PC-9 (cell line): ENCODE results near the gene ELP1. TPM values are rescaled to one million over a fixed set of nuclear protein-coding genes. Genes with fewer than 3 reads are reported as not detected.

ENCODE experiments used
- BruUV-seq: library from RNA; stranded (reverse); fragments of 400-500 nt; replicated peaks from 2 replicates; lab custom pipeline; 2021; lab: Mats Ljungman, UMichigan
- CTCF ChIA-PET: fragments of 300-600 bp; sonication (Branson Sonifier 250); formaldehyde crosslinking; loops from one replicate; lab custom pipeline; 2022; ENCODE audit warnings: antibody characterized with exemption; lab: Charles Lee
- POLR2A ChIA-PET: fragments of 300-600 bp; sonication (Branson Sonifier 250); formaldehyde crosslinking; loops from one replicate; lab custom pipeline; 2022; ENCODE audit warnings: antibody characterized with exemption; ENCODE audit not compliant: unreplicated experiment; lab: Charles Lee
- DNase-seq, 2 experiments: peaks; one replicate each; pipeline versions ENCODE4 v3.0.0 to v3.0.0-alpha.2; 2015 to 2022; ENCODE audit warnings: mixed read lengths in 1 of 2
- H2AFZ ChIP-seq: fragments of 200-600 bp; sonication (generic); 2 replicates; pipeline ENCODE4 v1.8.1; 2017; ENCODE audit warnings: antibody characterized with exemption
- H3F3A ChIP-seq: fragments of 200-600 bp; sonication (generic); 2 replicates; pipeline ENCODE4 v1.8.1; 2017; ENCODE audit warnings: antibody characterized with exemption, mild to moderate bottlenecking, low read depth; ENCODE audit not compliant: insufficient read depth
- H3K27ac ChIP-seq: fragments of 200-600 bp; sonication (generic); 2 replicates; pipeline ENCODE4 v1.6.1; 2016; ENCODE audit warnings: mixed run types
- H3K27me3 ChIP-seq: fragments of 200-600 bp; sonication (generic); 2 replicates; pipeline ENCODE4 v1.6.1; 2016; ENCODE audit warnings: low read depth, mixed run types; ENCODE audit not compliant: insufficient read depth
- H3K36me3 ChIP-seq: fragments of 200-600 bp; sonication (generic); 2 replicates; pipeline ENCODE4 v1.6.1; 2016; ENCODE audit warnings: low read depth, mixed run types
- H3K4me1 ChIP-seq: fragments of 200-600 bp; sonication (generic); replicated peaks from 2 replicates; pipeline ENCODE4 v1.6.1; 2016; ENCODE audit warnings: mixed run types; ENCODE audit not compliant: insufficient read depth
- H3K4me2 ChIP-seq: fragments of 200-600 bp; sonication (generic); 2 replicates; pipeline ENCODE4 v1.6.1; 2017; ENCODE audit warnings: mixed run types
- H3K4me3 ChIP-seq: fragments of 200-600 bp; sonication (generic); 2 replicates; pipeline ENCODE4 v1.6.1; 2016; ENCODE audit warnings: mixed run types
- H3K79me2 ChIP-seq: fragments of 200-600 bp; sonication (generic); 2 replicates; pipeline ENCODE4 v1.6.1; 2017; ENCODE audit warnings: low read depth, mixed run types
- H3K9me2 ChIP-seq: fragments of 200-600 bp; sonication (generic); 2 replicates; pipeline ENCODE4 v1.8.1; 2017; ENCODE audit warnings: mild to moderate bottlenecking; ENCODE audit not compliant: insufficient read depth
- H3K9me3 ChIP-seq: fragments of 200-600 bp; sonication (generic); 2 replicates; pipeline ENCODE4 v1.8.1; 2016; ENCODE audit warnings: low read depth; ENCODE audit not compliant: insufficient read depth
- H4K20me1 ChIP-seq: fragments of 200-600 bp; sonication (generic); 2 replicates; pipeline ENCODE4 v1.8.1; 2017; ENCODE audit not compliant: insufficient read depth
- CTCF ChIP-seq: fragments of 200-600 bp; sonication (generic); conservative IDR thresholded peaks from 2 replicates; pipeline ENCODE4 v1.6.1; 2017; ENCODE audit warnings: mixed run types, antibody characterized with exemption, mild to moderate bottlenecking, moderate library complexity
- EZH2 ChIP-seq: fragments of 200-600 bp; sonication (generic); IDR thresholded peaks from 2 replicates; pipeline ENCODE4 v1.8.0; 2017; ENCODE audit warnings: antibody characterized with exemption, low read depth
- intact Hi-C: fragments of 100-400 bp; cut with micrococcal nuclease; formaldehyde crosslinking; loops from one replicate; pipeline ENCODE4 v1.10.0; 2022; ENCODE audit not compliant: unreplicated experiment
- total RNA-seq: library from RNA; stranded (reverse); gene quantifications from 2 replicates; pipeline ENCODE4 v1.2.3, GENCODE V29; 2021

ELP1 gene
- total RNA-seq, 1 experiment from 2014 or later, result 35.1 TPM

- no peaks in the 10 kb centered on the region for H3K4me1 ChIP-seq
- no peaks in the 10 kb centered on the region for H3K79me2 ChIP-seq
- DNase-seq, result no peak
- CTCF ChIA-PET, result no interaction called here
- no peaks in the 10 kb centered on the region for H3K36me3 ChIP-seq
- no peaks in the 10 kb centered on the region for H3K9me2 ChIP-seq
- intact Hi-C loops, result no loop called here
- no peak overlapping the region for H3K4me2 ChIP-seq
- POLR2A ChIA-PET, result no interaction called here
- no peaks in the 10 kb centered on the region for H3F3A ChIP-seq
- H3K9me3 ChIP-seq, result peaks cover 6% of the 10 kb centered on the region; the same call in 1 of the 2 replicates
- H4K20me1 ChIP-seq, result no peaks in the 10 kb centered on the region
- no peak overlapping the region for H3K27ac ChIP-seq
- H3K4me3 ChIP-seq, result no peak overlapping the region
- BruUV-seq, result no TSS peak
- TF ChIP-seq EZH2, result no peak
- TF ChIP-seq CTCF, result no peak
- H3K27me3 ChIP-seq, result no peaks in the 10 kb centered on the region
- H2AFZ ChIP-seq, result no peak overlapping the region
Measured at GRCh38 chr9:108860354-108860753, 73.6 kb downstream of the ELP1 start.

DNA sequence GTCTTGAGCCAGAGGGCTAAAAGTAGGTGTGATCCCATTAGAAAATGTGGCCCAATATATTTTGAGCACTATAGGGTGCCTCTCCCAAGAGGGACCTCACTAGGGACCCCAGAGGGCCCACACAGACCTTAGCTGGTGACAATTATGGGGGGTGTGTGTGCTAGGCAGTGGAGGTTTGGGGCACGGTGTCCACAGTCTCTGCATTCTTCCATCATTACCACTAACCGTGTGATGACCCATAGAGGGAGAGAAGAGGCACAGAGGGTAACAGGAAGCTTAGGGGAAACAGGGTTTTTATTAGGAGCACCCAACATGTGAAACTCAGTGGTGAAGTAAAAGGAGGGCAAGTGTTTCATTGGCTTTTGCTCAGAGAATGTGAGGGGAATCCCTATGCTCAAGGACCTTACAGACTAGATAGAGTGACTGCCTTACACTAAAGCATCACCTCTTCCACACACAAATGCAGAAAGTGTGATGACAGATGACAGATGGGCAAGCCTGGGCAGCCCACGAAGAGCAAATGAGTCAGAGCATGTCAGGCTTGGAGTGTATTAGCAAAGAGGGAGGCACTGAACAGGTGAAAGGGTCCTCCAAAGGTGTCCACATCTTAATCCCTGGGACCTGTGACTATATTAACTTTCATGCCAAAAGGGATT is 74.3 kb downstream of the ELP1 start:
- TF ChIP-seq CTCF (no peak), EZH2 (no peak)
- Histone ChIP-seq H3K4me1 (no peaks in the 10 kb centered on the region), H2AFZ (no peak overlapping the region), H3K79me2 (no peaks in the 10 kb centered on the region), H3K27me3 (no peaks in the 10 kb centered on the region), H3F3A (no peaks in the 10 kb centered on the region), H3K9me3 (peaks cover 6% of the 10 kb centered on the region; the same call in 1 of the 2 replicates), H3K4me3 (no peak overlapping the region), H3K36me3 (no peaks in the 10 kb centered on the region), H4K20me1 (no peaks in the 10 kb centered on the region), H3K27ac (no peak overlapping the region), H3K4me2 (no peak overlapping the region), H3K9me2 (no peaks in the 10 kb centered on the region)
- no TSS peak for BruUV-seq
- ChIA-PET CTCF (no interaction called here), POLR2A (no interaction called here)
- intact Hi-C loops, result no loop called here
- DNase-seq, result no peak

GRCh38 chr9:108857572-108857971 is 76.4 kb downstream of the ELP1 start:
- no peak overlapping the region for H3K4me2 ChIP-seq
- intact Hi-C loops, result no loop called here
- DNase-seq, result no peak
- TF ChIP-seq CTCF (no peak), EZH2 (no peak)
- no peaks in the 10 kb centered on the region for H3K27me3 ChIP-seq
- no peaks in the 10 kb centered on the region for H4K20me1 ChIP-seq
- no peaks in the 10 kb centered on the region for H3F3A ChIP-seq
- H3K36me3 ChIP-seq, result no peaks in the 10 kb centered on the region
- ChIA-PET POLR2A (no interaction called here), CTCF (no interaction called here)
- peaks cover 6% of the 10 kb centered on the region; the same call in 1 of the 2 replicates for H3K9me3 ChIP-seq
- H3K27ac ChIP-seq, result no peak overlapping the region
- H3K4me1 ChIP-seq, result no peaks in the 10 kb centered on the region
- BruUV-seq, result no TSS peak
- H2AFZ ChIP-seq, result no peak overlapping the region
- no peaks in the 10 kb centered on the region for H3K79me2 ChIP-seq
- no peak overlapping the region for H3K4me3 ChIP-seq
- H3K9me2 ChIP-seq, result no peaks in the 10 kb centered on the region
